Psoas muscle (tissue), 8 donors: ENCODE results near the gene KRTAP5-8. TPM values are rescaled to one million over a fixed set of nuclear protein-coding genes. Genes with fewer than 3 reads are reported as not detected.
"Not testable (repeated sequence)": the region's sequence is repeated elsewhere in the genome, so short reads cannot be mapped to it uniquely, and the experiment has no call there.

Experiments used
- ATAC-seq, 4 donors: fragments of 200-7000 bp; cut with Tn5 transposase; one replicate each; pipeline ENCODE4 v1.9.1; 2020; ENCODE audit warnings: moderate library complexity in 3 of 4, mild to moderate bottlenecking in 2 of 4
- DNase-seq, 2 donors: peaks; one replicate each; pipeline ENCODE4 v3.0.0-alpha.2; 2020
- H3K27ac ChIP-seq: fragments of 200-600 bp; one replicate; pipeline ENCODE4 v1.8.0; 2022
- H3K27me3 ChIP-seq, 3 donors: fragments of 200-600 bp in 1 of 3; one replicate each; pipeline versions ENCODE4 v1.6.1 to v1.8.0; 2013 to 2022; ENCODE audit warnings: low read length in 2 of 3, mild to moderate bottlenecking in 2 of 3, moderate library complexity in 1 of 3; ENCODE audit not compliant: insufficient read depth in 3 of 3
- H3K36me3 ChIP-seq, 2 donors: fragments of 200-600 bp in 1 of 2; one replicate each; pipeline versions ENCODE4 v1.6.1 to v1.8.0; 2013 to 2022; ENCODE audit warnings: low read depth in 1 of 2, mild to moderate bottlenecking in 1 of 2, moderate library complexity in 1 of 2; ENCODE audit not compliant: insufficient read depth in 1 of 2
- H3K4me1 ChIP-seq: fragments of 200-600 bp; one replicate; pipeline ENCODE4 v1.8.0; 2022
- H3K4me3 ChIP-seq: fragments of 200-600 bp; one replicate; pipeline ENCODE4 v1.8.0; 2022; ENCODE audit warnings: mild to moderate bottlenecking
- H3K9me3 ChIP-seq: fragments of 200-600 bp; one replicate; pipeline ENCODE4 v1.8.0; 2022
- CTCF ChIP-seq: fragments of 200-600 bp; IDR thresholded peaks from one replicate; pipeline ENCODE4 v1.8.0; 2022; ENCODE audit warnings: antibody characterized with exemption
- WGBS, 3 donors: extraction: QIAGEN DNeasy Blood & Tissue Kit; methylation state at CpG; one replicate each; pipeline versions ENCODE4 v1.1.6 to v1.1.7; 2013; 5-methylcytosine and 5-hydroxymethylcytosine counted together
- intact Hi-C, 2 donors: fragments of 100-400 bp; cut with DNase I; formaldehyde crosslinking; loops; one replicate each; pipeline versions ENCODE4 v1.11.0 to v1.14.2; 2022
- polyA plus RNA-seq, 3 donors: library from polyadenylated mRNA; stranded (reverse); fragments of 200-250 nt; gene quantifications; one replicate each; pipeline ENCODE4 v1.2.3, GENCODE V29; 2013
- total RNA-seq, 4 donors: library from RNA; stranded (reverse); fragmentation: NEBNext Ultra II Directional in 2 of 4; extraction: Animal tissue kit (Norgen Biotek cat#: 25700) in 2 of 4; gene quantifications; one replicate each; pipeline versions ENCODE4 v1.2.1 to v1.2.4, GENCODE V29; 2021 to 2023
- donor health status: healthy with polysubstance abuse.
- donor health status: DM: no; HTN: no; CAD: no; lungs with moderate emphysema.
- donor health status: Bipolar disorder and iron deficiency.
- donor health status: healthy.
- donor health status: DM: yes; HTN: yes; CAD: no.
- donor health status: DM: no; HTN: no; CAD: no.
- donor health status: DM: no; HTN: no; CAD: no.
- donor health status: DM: yes; HTN: yes; CAD: no.

The KRTAP5-8 gene
- total and polyA plus RNA-seq, 7 donors: not detected

- intact Hi-C loops: no loop called here
- no peaks in the 10 kb centered on the region for H3K36me3 ChIP-seq
- ATAC-seq (peak in 3 of 4 donors; percentile 35 to 48 (median 44)), DNase-seq (no peak)
- no peaks in the 10 kb centered on the region for H3K9me3 ChIP-seq
- H3K4me1 ChIP-seq: no peaks in the 10 kb centered on the region
- TF ChIP-seq CTCF: no peak
- WGBS, 3 donors: 37 to 55% (median 39%) methylated on average over 8 of the region's 8 CpGs
- H3K27ac ChIP-seq: no peak overlapping the region
- peaks cover 0 to 10% (median 3%) of the 10 kb centered on the region in 3 donors for H3K27me3 ChIP-seq
- H3K4me3 ChIP-seq: no peak overlapping the region
Observed at GRCh38 chr11:71568704-71569349, 31.0 kb downstream of the KRTAP5-8 start.

- ATAC-seq, H3K27me3 ChIP-seq, H3K4me3 ChIP-seq, H3K27ac ChIP-seq, H3K4me1 ChIP-seq, intact Hi-C loops, DNase-seq, H3K9me3 ChIP-seq, H3K36me3 ChIP-seq: not testable (repeated sequence)
- 85 to 88% (median 87%) methylated on average over 36 to 37 of the region's 39 CpGs for WGBS, 3 donors
Observed at GRCh38 chr11:71571101-71571850, 33.5 kb downstream of the KRTAP5-8 start.

- H3K36me3 ChIP-seq: no peaks in the 10 kb centered on the region
Observed at GRCh38 chr11:71572811-71573210, 35.0 kb downstream of the KRTAP5-8 start.

GRCh38 chr11:71574418-71574817 lies 36.6 kb downstream of the KRTAP5-8 start:
- WGBS, 3 donors: 67 to 73% (median 70%) methylated on average over 5 of the region's 5 CpGs
- ATAC-seq (no peak), DNase-seq (no peak)
- no peak overlapping the region for H3K4me3 ChIP-seq
- no peaks in the 10 kb centered on the region for H3K9me3 ChIP-seq
- no peak for TF ChIP-seq CTCF
- intact Hi-C loops: no loop called here
- no peaks in the 10 kb centered on the region for H3K4me1 ChIP-seq
- no peaks in the 10 kb centered on the region for H3K36me3 ChIP-seq
- peaks cover 0 to 2% (median 0%) of the 10 kb centered on the region in 3 donors for H3K27me3 ChIP-seq
- no peak overlapping the region for H3K27ac ChIP-seq

More at GRCh38 chr11:71572811-71573210, 35.0 kb downstream of the KRTAP5-8 start:
- H3K27me3 ChIP-seq: peaks cover 0 to 2% (median 0%) of the 10 kb centered on the region in 3 donors
- intact Hi-C loops: no loop called here
- WGBS, 3 donors: 80 to 87% (median 81%) methylated on average over 11 of the region's 11 CpGs
- ATAC-seq (no peak), DNase-seq (no peak)
- H3K4me1 ChIP-seq: no peaks in the 10 kb centered on the region
- no peaks in the 10 kb centered on the region for H3K9me3 ChIP-seq
- H3K4me3 ChIP-seq: no peak overlapping the region
- H3K27ac ChIP-seq: no peak overlapping the region
- no peak for TF ChIP-seq CTCF

- 87 to 90% (median 87%) methylated on average over 4 of the region's 4 CpGs for WGBS, 3 donors
- peaks cover 0 to 2% (median 0%) of the 10 kb centered on the region in 3 donors for H3K27me3 ChIP-seq
- H3K4me3 ChIP-seq: no peak overlapping the region
- H3K27ac ChIP-seq: no peak overlapping the region
- DNase-seq: no peak
- H3K36me3 ChIP-seq: no peaks in the 10 kb centered on the region
- ATAC-seq: no peak
- intact Hi-C loops: no loop called here
- no peaks in the 10 kb centered on the region for H3K4me1 ChIP-seq
- no peak for TF ChIP-seq CTCF
- no peaks in the 10 kb centered on the region for H3K9me3 ChIP-seq
Observed at GRCh38 chr11:71575723-71576424, 38.0 kb downstream of the KRTAP5-8 start.

GRCh38 chr11:71576688-71577465 lies 39.1 kb downstream of the KRTAP5-8 start:
- 85 to 87% (median 86%) methylated on average over 31 to 38 of the region's 41 CpGs for WGBS, 3 donors
- intact Hi-C loops, H3K36me3 ChIP-seq, H3K27me3 ChIP-seq, H3K4me1 ChIP-seq, H3K4me3 ChIP-seq, DNase-seq, ATAC-seq, H3K9me3 ChIP-seq, H3K27ac ChIP-seq: not testable (repeated sequence)
